HL-60 (cell line): ENCODE measurements around the gene DDIT3.

Source experiments
- CTCF ChIP-seq: IDR thresholded peaks from one replicate; pipeline ENCODE4 v1.5.1; 2011; ENCODE audit warnings: low read length, control low read depth, inconsistent platforms; ENCODE audit not compliant: insufficient read depth
- POLR2AphosphoS5 ChIP-seq: IDR thresholded peaks from 2 replicates; pipeline ENCODE4 v1.6.1; 2012; ENCODE audit warnings: low read depth

GRCh38 chr12:57500213-57500612 is 20.1 kb downstream of the DDIT3 start:
- TF ChIP-seq CTCF: no peak
- no peak for TF ChIP-seq POLR2AphosphoS5
